HepG2 (cell line): ENCODE data around the gene ATG16L2. TPM values are rescaled to one million over a fixed set of nuclear protein-coding genes. Genes with fewer than 3 reads are reported as not detected.

Source experiments
- AGO1 ChIP-seq: fragments of 200-400 bp; formaldehyde crosslinking; IDR thresholded peaks from 2 replicates; pipeline ENCODE4 v1.6.1; 2017; ENCODE audit warnings: mild to moderate bottlenecking, low read depth, low read length, moderate library complexity; ENCODE audit not compliant: poor library complexity, severe bottlenecking
- ARID2 ChIP-seq: sonication (generic); formaldehyde crosslinking; IDR thresholded peaks from 2 replicates; pipeline ENCODE4 v1.8.1; 2022; ENCODE audit warnings: mild to moderate bottlenecking, missing genetic modification reagents, borderline replicate concordance
- FIP1L1 ChIP-seq: fragments of 200-400 bp; formaldehyde crosslinking; IDR thresholded peaks from 2 replicates; pipeline ENCODE4 v1.6.1; 2018; ENCODE audit warnings: low read depth, mild to moderate bottlenecking, low read length, moderate library complexity, borderline replicate concordance; ENCODE audit not compliant: insufficient read depth
- NKX3-1 ChIP-seq: sonication (generic); formaldehyde crosslinking; IDR thresholded peaks from 2 replicates; pipeline ENCODE4 v1.5.0; 2020; ENCODE audit warnings: missing genetic modification reagents
- NR2C2 ChIP-seq: sonication (generic); formaldehyde crosslinking; IDR thresholded peaks from 2 replicates; pipeline ENCODE4 v1.4.0; 2020; ENCODE audit warnings: missing genetic modification reagents, mild to moderate bottlenecking, moderate library complexity, borderline replicate concordance
- REPIN1 ChIP-seq: sonication (generic); formaldehyde crosslinking; IDR thresholded peaks from 2 replicates; pipeline ENCODE4 v1.8.0; 2022; ENCODE audit warnings: missing genetic modification reagents, low read depth, mild to moderate bottlenecking, borderline replicate concordance
- TEF ChIP-seq: sonication (generic); formaldehyde crosslinking; IDR thresholded peaks from 2 replicates; pipeline ENCODE4 v1.5.0; 2020; ENCODE audit warnings: missing genetic modification reagents
- ZEB1 ChIP-seq: IDR thresholded peaks from 2 replicates; pipeline ENCODE4 v1.6.1; 2012; ENCODE audit warnings: mild to moderate bottlenecking, low read depth, inconsistent platforms; ENCODE audit not compliant: insufficient replicate concordance
- ZFX ChIP-seq: sonication (generic); formaldehyde crosslinking; IDR thresholded peaks from 2 replicates; pipeline ENCODE4 v1.4.0; 2020; ENCODE audit warnings: mild to moderate bottlenecking, low read depth, missing genetic modification reagents, moderate library complexity
- ZNF234 ChIP-seq: sonication (generic); formaldehyde crosslinking; conservative IDR thresholded peaks from 2 replicates; pipeline ENCODE4 v1.5.1; 2020; ENCODE audit warnings: mild to moderate bottlenecking, missing genetic modification reagents
- ZNF263 ChIP-seq: sonication (generic); formaldehyde crosslinking; IDR thresholded peaks from 2 replicates; pipeline ENCODE4 v1.4.0; 2020; ENCODE audit warnings: missing genetic modification reagents
- ZNF501 ChIP-seq: sonication (generic); formaldehyde crosslinking; IDR thresholded peaks from 2 replicates; pipeline ENCODE4 v1.5.1; 2020; ENCODE audit warnings: mild to moderate bottlenecking, moderate library complexity, missing genetic modification reagents
- ZNF597 ChIP-seq: sonication (generic); formaldehyde crosslinking; IDR thresholded peaks from 2 replicates; pipeline ENCODE4 v1.5.0; 2020; ENCODE audit warnings: missing genetic modification reagents
- ZNF780A ChIP-seq: sonication (generic); formaldehyde crosslinking; IDR thresholded peaks from 2 replicates; pipeline ENCODE4 v1.8.0; 2022; ENCODE audit warnings: mild to moderate bottlenecking, missing genetic modification reagents, moderate library complexity
- ZNF790 ChIP-seq: sonication (generic); formaldehyde crosslinking; IDR thresholded peaks from 2 replicates; pipeline ENCODE4 v1.8.0; 2022; ENCODE audit warnings: missing genetic modification reagents, mild to moderate bottlenecking, borderline replicate concordance
- ZNF883 ChIP-seq: sonication (generic); formaldehyde crosslinking; IDR thresholded peaks from 2 replicates; pipeline ENCODE4 v1.5.1; 2020; ENCODE audit warnings: mild to moderate bottlenecking, missing genetic modification reagents; ENCODE audit errors: not compliant biosample characterization
- ZSCAN21 ChIP-seq: sonication (generic); formaldehyde crosslinking; IDR thresholded peaks from 2 replicates; pipeline ENCODE4 v1.8.0; 2022; ENCODE audit warnings: mild to moderate bottlenecking, missing genetic modification reagents, moderate library complexity, borderline replicate concordance
- polyA plus RNA-seq, 8 experiments: library from polyadenylated mRNA; depleted of rRNA in 3 of 8; stranded (reverse) in 7 of 8; unstranded in 1 of 8; fragments of >200 nt; fragmentation: Illumina TruSeq in 4 of 8; extraction: Trizol in 4 of 8; gene quantifications; 2 replicates each; pipeline versions ENCODE4 v1.2.1 to v1.2.3, GENCODE V29; 2011 to 2016; ENCODE audit warnings: low read depth in 4 of 8, missing spikeins in 1 of 8, mixed read lengths in 1 of 8; ENCODE audit not compliant: insufficient read depth in 1 of 8
- total RNA-seq, 5 experiments: library from RNA; depleted of rRNA; stranded (reverse); fragments of >200 nt; fragmentation: Illumina TruSeq; extraction: Trizol; gene quantifications; 2 replicates each; pipeline ENCODE4 v1.2.3, GENCODE V29; 2016; ENCODE audit warnings: low read depth in 1 of 5
- TF ChIP-seq, protein P1 (sequence below): sonication (generic); formaldehyde crosslinking; IDR thresholded peaks from 2 replicates; pipeline ENCODE4 v1.5.0; 2020; ENCODE audit warnings: mild to moderate bottlenecking, missing genetic modification reagents, borderline replicate concordance

ATG16L2 gene
- total and polyA plus RNA-seq, 2 of the 13 experiments (the other 11 are each of a cell fraction or from before 2014, with no cell fraction given), result 6.2 to 14.8 TPM

GRCh38 chr11:72793425-72794367 is 20.5 kb upstream of the ATG16L2 start, which contains the start of gene STARD10 (continued):
- TF ChIP-seq REPIN1 (CRISPR knock-in tag) (peak; percentile 70; the same call in 1 of the 2 replicates), NKX3-1 (CRISPR knock-in tag) (no peak), TEF (CRISPR knock-in tag) (no peak), ZEB1 (peak; percentile 22), ZFX (CRISPR knock-in tag) (peak; percentile 85), ARID2 (CRISPR knock-in tag) (no peak), ZSCAN21 (CRISPR knock-in tag) (no peak), AGO1 (peak; percentile 86), ZNF501 (CRISPR knock-in tag) (peak; percentile 96), ZNF234 (CRISPR knock-in tag) (peak; percentile 74; the same call in 1 of the 2 replicates), ZNF597 (CRISPR knock-in tag) (no peak), ZNF780A (CRISPR knock-in tag) (no peak), ZNF883 (CRISPR knock-in tag) (peak; percentile 78), NR2C2 (peak; percentile 77), ZNF790 (CRISPR knock-in tag) (peak; percentile 77; the same call in 1 of the 2 replicates), ZNF263 (CRISPR knock-in tag) (0 out of 2 replicates have a peak, but pooled peaks have one; percentile 32), FIP1L1 (no peak)
- TF ChIP-seq, protein P1, sequence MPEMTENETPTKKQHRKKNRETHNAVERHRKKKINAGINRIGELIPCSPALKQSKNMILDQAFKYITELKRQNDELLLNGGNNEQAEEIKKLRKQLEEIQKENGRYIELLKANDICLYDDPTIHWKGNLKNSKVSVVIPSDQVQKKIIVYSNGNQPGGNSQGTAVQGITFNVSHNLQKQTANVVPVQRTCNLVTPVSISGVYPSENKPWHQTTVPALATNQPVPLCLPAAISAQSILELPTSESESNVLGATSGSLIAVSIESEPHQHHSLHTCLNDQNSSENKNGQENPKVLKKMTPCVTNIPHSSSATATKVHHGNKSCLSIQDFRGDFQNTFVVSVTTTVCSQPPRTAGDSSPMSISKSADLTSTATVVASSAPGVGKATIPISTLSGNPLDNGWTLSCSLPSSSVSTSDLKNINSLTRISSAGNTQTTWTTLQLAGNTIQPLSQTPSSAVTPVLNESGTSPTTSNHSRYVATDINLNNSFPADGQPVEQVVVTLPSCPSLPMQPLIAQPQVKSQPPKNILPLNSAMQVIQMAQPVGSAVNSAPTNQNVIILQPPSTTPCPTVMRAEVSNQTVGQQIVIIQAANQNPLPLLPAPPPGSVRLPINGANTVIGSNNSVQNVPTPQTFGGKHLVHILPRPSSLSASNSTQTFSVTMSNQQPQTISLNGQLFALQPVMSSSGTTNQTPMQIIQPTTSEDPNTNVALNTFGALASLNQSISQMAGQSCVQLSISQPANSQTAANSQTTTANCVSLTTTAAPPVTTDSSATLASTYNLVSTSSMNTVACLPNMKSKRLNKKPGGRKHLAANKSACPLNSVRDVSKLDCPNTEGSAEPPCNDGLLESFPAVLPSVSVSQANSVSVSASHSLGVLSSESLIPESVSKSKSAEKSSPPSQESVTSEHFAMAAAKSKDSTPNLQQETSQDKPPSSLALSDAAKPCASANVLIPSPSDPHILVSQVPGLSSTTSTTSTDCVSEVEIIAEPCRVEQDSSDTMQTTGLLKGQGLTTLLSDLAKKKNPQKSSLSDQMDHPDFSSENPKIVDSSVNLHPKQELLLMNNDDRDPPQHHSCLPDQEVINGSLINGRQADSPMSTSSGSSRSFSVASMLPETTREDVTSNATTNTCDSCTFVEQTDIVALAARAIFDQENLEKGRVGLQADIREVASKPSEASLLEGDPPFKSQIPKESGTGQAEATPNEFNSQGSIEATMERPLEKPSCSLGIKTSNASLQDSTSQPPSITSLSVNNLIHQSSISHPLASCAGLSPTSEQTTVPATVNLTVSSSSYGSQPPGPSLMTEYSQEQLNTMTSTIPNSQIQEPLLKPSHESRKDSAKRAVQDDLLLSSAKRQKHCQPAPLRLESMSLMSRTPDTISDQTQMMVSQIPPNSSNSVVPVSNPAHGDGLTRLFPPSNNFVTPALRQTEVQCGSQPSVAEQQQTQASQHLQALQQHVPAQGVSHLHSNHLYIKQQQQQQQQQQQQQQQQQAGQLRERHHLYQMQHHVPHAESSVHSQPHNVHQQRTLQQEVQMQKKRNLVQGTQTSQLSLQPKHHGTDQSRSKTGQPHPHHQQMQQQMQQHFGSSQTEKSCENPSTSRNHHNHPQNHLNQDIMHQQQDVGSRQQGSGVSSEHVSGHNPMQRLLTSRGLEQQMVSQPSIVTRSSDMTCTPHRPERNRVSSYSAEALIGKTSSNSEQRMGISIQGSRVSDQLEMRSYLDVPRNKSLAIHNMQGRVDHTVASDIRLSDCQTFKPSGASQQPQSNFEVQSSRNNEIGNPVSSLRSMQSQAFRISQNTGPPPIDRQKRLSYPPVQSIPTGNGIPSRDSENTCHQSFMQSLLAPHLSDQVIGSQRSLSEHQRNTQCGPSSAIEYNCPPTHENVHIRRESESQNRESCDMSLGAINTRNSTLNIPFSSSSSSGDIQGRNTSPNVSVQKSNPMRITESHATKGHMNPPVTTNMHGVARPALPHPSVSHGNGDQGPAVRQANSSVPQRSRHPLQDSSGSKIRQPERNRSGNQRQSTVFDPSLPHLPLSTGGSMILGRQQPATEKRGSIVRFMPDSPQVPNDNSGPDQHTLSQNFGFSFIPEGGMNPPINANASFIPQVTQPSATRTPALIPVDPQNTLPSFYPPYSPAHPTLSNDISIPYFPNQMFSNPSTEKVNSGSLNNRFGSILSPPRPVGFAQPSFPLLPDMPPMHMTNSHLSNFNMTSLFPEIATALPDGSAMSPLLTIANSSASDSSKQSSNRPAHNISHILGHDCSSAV (CRISPR knock-in tag), result no peak
